Measurements from ENCODE around the gene TGFBR3.

Gene TGFBR3

DNA sequence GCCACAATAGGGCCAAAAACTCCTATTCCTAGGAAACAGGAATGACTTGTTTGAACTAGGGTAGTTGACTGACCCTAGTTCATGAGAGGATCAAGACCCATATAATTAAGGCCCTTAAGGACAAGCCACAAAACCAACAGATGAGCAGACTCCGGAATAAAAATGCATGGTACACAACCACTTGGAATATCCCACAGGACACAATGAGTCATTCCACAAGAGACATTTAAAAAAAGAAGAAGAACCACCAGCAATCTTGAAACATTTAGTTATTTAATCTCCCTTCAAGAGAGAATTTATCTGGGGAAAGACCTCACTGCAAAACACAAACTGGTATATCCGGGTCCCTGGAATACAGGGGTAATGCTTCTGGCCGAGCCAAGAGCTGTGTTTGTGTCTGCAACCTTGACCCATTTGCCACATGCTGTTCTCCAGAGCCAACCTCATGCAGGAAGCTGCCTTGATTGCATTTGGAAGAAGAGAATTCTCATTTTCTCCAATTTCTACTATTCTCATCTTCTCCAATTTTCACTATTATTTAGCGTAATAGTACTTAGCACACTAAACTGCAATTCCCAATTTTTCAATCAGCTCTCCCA, 135.5 kb downstream of the TGFBR3 start:
- no peak for DNase-seq (ENCODE audit: low read depth)
- H3K4me3 ChIP-seq (ENCODE audit: low read depth, low read length), result no peak overlapping the region
- TF ChIP-seq CTCF (IDR thresholded peaks at IDR 0.05; ENCODE audit: insufficient read depth, low read depth, low read length, missing control alignments), result no peak

DNA sequence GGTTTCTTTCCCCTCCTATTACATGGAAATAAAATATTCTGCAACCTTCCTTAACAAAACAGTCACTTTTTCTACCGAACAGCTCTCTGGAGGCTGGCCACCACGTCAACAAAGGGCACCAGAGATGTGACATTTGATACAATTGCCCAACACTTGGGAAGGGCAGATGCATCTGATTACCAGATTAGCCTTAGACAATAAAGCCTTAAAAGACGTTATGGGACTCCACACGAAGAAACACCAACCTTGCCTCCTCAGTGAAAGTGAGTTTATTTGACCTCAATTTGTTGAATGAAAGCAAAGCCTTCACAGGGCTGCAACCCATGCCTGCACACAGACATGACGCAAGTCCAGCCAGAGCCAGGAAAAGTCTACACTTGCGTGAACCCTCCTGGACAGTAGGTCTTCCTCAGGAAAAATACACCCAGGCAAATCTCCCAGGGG, 136.1 kb downstream of the TGFBR3 start:
- no peak for TF ChIP-seq CTCF (IDR thresholded peaks at IDR 0.05; ENCODE audit: insufficient read depth, low read depth, low read length, missing control alignments)
- DNase-seq (ENCODE audit: low read depth), result no peak
- H3K4me3 ChIP-seq (ENCODE audit: low read depth, low read length), result no peak overlapping the region

GRCh38 chr1:91747666-91748065, 138.3 kb downstream of the TGFBR3 start:
- H3K4me3 ChIP-seq (ENCODE audit: low read depth, low read length), result no peak overlapping the region
- DNase-seq (ENCODE audit: low read depth), result no peak
- TF ChIP-seq CTCF (IDR thresholded peaks at IDR 0.05; ENCODE audit: insufficient read depth, low read depth, low read length, missing control alignments), result no peak

DNA sequence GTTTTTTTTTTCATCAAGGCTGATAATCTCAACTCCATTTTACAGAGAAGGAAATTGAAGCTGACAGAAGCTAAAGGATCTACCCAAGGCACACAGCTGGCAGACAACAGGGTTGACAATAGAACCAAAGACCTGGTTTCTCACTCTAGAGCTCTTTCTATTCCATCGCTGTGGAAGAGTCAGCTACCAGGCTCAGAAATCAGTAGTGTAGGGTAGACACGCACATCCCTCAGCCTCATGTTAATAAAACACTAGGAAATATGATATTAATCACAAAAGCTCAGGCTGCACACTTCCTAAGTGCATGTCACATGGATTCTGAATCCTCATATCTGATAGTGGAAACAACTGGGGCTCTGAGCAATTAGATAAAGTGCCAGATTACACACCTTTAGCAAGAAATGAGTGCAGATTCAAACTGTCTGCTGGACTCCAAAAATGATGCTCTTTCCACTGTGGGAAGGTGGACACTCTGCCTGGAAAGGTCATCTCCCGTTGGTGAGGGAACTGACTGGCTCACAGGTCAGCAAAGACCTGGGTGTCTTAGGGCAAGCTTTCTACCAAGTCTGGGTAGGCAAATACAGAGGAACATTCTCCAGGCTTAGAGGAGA, 139.1 kb downstream of the TGFBR3 start:
- no peak overlapping the region for H3K4me3 ChIP-seq (ENCODE audit: low read depth, low read length)
- no peak for TF ChIP-seq CTCF (IDR thresholded peaks at IDR 0.05; ENCODE audit: insufficient read depth, low read depth, low read length, missing control alignments)
- no peak for DNase-seq (ENCODE audit: low read depth)

- DNase-seq (ENCODE audit: low read depth), result no peak
- no peak for TF ChIP-seq CTCF (IDR thresholded peaks at IDR 0.05; ENCODE audit: insufficient read depth, low read depth, low read length, missing control alignments)
- H3K4me3 ChIP-seq (ENCODE audit: low read depth, low read length), result no peak overlapping the region
Observed at GRCh38 chr1:91745640-91746373, 140.1 kb downstream of the TGFBR3 start.

GRCh38 chr1:91744953-91745639, 140.9 kb downstream of the TGFBR3 start:
- no peak for TF ChIP-seq CTCF (IDR thresholded peaks at IDR 0.05; ENCODE audit: insufficient read depth, low read depth, low read length, missing control alignments)
- no peak overlapping the region for H3K4me3 ChIP-seq (ENCODE audit: low read depth, low read length)
- DNase-seq (ENCODE audit: low read depth), result no peak
